GDM1 (cell line): ENCODE measurements around the gene FAM78A.
"Not testable (repeated sequence)": the region's sequence is repeated elsewhere in the genome, so short reads cannot be mapped to it uniquely, and the experiment has no call there.

Experiments
- DNase-seq: peaks from one replicate; lab custom pipeline; 2025; lab: John Stamatoyannopoulos, UW

Gene FAM78A

DNA sequence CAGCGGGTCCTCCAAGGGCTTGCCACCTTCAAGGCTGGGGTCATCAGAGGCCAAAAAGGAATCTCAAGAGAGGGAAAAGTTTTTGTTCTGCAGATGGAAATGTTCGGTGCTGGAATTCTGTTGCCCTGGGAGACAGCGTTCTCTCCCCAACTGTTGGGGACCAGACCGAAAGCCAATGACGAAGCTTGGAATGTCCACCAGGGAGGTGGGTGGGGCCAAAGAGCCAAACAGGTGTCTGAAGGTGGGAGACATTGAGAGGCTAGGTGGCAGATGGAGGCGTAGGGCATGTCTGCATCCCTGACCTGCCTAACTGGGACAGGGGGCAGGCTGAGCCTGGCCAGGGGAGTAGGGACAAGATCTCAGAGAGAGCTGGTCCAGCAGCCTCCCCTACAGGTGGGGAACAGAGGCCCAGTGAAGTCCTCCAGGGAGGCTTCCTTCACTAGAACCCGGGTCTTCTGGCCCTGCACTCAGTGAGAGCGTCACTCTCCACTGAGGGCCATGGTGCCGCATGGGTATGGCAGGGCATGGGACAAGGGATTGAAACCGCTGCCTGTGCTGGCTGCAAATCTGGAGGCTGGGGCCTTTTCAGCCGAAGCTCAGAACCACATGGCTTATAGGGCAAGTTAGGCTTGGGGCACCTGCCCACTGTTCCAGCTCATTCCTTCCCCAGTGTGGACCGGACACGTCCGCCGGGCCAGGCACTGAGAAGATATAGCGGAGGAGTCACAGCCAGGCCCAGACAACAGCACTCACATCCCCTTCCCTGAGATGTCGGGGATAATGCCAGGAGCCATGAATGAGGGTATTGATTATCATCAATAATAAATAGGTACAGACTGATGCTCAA is 5.0 kb upstream of the FAM78A start:
- no peak for DNase-seq

DNA sequence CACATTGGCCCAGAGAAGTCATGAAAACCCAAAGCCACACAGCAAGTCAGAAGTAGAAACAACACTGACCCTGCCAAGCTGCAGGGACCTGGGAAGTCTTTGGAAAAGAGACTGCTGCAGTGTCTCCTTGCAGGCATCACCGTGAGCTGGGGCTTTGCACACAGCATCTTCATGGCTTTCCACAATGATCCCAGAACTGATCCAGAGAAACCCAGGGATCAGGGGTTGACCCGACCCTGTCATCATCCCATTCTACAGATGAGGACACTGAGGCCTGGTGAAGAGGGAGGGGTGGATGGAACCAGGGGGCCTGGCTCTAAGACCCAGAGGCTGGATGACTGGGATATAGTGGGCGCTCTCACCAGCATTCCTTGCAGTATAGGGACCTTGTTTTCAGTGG is 4.3 kb upstream of the FAM78A start:
- DNase-seq, result no peak

DNA sequence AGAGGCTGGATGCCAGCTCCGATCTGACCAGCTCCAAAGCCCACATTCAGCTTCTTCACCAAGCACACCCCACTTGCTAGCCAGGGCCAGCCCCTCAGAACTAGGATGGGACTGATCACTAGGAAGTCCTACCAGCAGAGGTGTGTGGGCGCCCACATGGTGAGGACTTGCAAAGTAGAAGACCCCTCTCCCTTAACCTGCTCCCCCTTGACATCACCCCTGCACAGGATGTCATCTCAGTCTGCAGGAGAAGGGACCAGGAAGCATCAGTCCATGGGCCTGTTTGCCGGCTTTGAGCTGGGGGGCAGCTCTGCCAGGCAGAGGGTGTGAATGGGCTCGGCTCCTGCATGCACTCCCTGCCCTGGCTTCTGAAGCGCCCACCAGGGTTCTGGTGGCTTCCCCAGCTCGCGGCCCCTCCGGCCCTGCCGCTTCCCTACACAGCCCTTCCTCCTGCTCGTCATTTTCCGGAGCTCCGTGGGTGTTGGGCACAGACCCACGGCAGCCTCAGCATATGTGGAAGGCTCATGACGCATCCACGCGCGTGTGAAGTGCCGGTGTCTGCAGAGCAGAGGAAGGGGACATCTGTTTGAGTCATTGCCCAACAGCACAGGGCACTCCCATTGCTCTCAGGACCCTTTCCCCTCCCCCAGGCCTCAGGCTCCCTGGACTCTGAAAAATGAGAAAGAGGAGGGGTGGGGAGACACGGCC is 3.7 kb upstream of the FAM78A start:
- no peak for DNase-seq

DNA sequence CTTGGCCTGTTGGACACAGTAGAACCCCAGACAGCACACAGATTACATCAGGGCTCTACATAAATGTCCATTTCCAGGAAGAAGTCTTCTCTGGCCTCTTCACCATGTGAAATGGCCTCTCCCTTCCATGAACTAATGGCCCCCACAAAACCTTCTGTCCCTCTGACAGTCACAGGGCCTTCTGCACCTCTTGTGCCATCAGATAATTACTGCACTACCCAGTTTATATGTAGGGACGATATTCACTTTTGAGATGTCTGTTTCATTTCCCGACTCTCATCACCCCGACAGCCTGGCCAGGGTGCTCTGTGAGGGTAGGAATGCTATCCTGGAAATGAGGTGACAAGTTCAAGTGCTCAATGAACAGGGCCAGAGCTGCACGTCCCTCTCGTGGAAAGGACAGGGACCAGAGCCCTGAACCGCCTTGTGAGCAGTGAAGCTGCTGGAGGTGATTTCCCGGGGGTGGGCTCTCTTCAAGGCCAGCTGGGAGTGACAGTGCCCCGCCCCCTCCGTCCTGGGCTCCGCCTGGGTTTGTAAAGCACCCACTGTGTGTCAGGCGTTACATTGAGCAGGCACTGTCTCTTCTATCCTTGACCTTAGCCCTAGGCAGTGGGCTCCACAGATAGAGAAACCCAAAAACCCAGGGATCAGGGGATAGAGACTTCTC is 3.0 kb upstream of the FAM78A start:
- no peak for DNase-seq

DNA sequence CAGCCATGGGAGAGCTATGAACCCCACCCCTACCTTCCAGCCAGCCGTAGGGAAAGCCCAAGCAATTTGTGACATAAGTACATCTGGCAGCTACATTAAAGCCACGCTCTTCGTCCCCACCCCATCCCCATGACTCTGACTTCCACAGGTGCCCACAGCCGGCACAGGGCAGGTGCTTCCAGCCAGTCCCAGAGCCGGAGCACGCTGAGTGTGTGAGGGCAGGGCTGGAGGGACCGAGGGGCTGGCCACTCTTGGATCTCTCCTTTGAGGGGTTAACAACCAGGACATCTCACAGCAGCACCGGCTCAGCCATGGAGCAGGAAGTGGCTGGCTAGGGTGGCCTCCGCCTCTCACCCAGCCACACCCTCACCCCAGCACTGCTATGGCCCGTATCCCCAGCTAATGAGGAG is 2.4 kb upstream of the FAM78A start:
- no peak for DNase-seq

DNA sequence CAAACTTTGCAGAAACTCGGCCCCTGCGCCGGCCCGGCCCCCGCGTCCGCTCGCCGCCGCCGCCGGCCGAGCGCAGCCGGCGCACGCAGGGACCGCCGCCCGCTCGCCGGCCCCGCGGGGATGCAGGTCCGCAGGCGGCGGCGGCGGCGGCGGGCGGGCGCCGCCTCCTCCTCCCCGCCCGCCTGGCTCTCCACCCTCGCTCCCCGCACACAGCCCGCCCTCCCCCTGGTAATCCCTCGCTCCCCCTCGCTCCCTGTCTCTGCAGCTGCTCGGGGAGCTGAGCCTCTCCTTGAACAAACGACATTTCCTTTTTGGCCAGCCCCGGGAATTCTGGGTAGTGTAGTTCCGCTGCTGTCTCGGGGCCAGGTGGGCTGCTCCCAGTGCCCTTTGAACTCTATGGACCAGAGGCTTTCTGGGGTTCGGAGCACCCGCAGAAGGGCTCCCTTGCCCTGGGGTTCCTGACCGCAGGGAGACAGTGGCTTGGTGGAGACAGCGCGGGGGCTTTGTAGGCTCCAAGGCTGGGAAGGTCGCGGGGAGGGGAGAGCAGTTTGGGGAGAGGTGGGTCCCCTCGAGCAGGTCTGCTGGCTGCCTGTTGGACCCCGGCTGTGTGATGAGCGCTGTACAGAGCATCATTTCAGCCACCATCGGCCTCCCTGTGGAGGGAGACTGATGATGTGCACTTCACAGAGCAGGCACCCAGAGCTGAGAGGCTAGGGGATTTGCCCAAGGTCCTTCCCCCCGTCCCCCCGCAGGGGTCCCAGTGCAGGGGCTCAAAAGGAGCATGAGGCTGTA is 1.8 kb upstream of the FAM78A start:
- DNase-seq, result peak; percentile 77

DNA sequence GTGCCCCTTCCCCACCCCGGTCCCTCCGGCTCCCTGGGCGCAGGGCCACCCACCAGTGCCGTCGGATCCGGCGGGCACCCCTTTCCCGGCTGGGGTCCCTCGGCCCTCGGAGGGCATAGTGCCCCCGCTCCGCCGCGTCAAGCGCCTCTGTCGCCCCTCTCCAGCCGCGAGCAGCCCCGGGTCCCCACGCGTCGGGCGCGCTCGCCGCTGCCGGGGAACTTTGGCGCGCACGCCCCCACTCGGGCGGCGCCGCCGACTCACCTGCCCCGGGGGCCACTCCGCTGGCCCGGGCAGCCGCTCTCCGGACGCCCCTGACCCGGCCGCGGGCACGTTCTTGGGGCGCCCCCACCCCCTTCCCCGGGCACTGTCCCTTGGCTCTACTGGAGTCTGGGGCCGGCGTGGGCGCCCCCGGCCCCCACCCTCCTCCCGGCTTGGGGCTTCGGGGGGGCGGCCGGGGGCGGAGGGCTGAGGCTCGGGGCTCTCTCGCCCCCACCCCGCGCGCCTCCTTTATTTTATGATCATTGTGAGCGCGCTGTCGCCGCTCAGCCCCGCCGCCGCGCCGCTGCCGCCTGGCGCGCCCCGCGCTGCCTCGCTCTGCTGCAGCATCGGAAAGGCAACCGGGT is 1.1 kb upstream of the FAM78A start:
- DNase-seq, result no peak

DNA sequence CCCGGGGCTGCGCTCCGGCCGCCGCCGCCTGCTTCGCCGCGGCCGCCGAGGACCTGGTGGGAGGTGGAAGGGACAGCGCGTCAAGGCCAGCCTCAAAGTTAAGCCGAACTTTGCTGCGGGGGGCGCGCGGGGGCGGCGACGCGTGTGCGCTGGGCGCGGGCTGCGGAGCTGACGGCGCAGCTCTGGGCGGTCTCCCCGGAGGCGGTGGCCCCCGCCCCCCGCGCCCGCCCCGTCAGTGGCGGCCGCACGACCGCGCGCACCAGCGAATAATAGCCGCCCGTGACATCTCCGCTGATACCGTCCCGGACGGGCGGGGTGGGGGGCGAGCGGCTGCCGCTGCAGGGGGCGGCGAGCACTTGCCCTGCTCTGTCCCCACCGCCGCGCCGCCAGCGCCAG is 579 bp upstream of the FAM78A start:
- DNase-seq, result no peak

DNA sequence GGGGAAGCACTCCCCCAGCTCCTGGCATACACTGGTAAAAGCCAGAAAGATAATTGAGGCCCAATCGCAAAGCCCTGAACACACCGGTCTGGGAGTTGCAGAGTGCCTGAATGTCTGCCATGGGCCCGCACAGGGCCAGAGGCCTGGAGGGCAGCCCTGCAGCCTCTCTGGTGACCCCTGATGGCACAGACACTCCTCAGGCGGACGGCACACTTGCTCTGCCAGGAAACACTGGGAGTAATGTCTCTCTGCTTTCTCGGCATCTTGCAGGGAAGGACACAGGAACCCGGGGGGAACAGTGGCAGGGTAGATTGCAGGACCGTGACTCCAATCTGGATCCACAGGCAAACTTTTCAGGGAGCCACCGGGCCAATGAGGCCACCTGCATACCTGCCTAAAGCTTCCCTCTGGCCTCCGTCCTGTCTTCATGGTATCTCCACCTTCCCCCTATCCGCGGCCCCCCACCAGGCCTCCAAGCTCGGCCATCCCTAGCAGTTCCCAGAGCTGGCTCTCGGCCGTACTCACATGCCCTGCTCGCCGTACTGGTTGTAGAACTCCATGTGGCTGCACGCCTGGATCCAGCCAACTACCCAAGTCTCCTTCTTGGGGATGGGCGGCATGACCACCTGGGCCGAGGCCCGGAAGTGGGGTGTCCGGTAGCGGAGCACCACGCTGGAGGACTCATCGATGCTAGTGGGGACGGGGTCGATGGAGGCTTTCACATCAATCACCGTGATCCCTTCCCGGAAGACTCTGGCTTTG is 797 bp downstream of the FAM78A start:
- no peak for DNase-seq

DNA sequence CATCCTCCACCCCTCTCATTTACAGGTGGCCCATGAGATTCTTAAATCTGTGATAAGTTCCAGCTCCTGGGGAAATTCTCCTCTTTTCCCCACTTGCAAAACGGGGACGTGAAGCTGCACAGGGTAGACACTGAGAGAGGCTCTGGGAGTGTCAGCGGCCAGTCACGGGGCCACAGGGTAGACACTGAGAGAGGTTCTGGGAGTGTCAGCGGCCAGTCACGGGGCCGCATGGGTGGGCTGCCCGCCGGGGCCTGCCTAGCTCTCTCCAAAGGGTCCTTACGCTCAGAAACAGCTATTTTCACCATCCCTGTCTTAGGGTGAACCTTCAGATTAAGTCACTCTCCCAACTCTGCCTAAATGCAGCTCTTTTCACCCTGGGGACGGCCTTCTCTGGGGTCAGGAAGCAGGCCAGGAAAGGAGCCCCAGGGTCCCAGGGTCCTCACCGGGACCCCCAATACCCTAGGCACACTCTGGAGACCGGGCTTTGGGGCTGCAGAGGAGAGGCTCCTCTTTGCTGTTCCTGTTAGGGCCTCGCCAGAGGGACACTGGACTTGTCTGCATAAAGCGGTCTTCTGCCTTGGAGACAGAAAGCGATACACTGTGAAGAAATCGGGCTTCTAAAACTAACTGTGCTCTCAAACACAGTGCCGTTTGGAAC is 1.5 kb downstream of the FAM78A start:
- no peak for DNase-seq

DNA sequence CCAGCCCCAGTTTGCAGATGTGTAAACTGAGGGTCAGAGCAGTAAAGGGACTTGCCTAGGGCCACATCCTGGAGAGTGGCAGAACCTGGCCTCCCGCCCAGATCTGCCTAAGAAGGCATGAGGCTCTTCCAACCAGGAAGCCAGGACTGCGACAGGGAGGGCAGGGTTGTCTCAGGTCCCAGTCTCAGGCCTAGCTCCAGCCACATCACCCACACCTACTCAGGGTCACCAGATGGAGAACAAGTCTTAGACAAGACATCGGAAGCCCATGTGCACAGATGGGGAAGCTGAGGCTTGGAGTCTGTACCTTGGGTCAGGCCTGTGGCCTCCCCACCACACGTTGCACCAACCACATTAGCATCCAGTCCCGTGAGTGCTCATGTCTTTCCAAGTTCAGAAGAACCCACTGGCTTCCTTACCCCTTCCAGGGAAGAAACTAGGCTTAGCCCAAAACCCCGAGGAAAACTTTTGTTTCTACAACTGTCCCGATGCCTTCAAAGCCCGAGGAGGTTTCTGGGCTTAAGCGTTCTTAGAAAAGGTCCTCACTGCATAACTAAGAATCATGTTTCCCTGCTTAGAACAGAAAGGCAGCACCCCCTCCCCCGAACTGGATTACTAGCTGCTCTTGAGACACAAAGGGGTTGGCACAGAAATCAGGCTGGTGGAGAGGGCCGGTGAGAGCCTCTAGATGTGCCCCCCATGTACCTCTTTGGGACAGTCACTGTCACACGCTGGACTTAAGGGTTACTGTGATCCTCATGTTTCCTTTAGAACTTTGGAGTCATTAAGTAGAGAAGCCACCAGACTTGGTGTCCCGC is 2.2 kb downstream of the FAM78A start:
- peak; percentile 52 for DNase-seq

DNA sequence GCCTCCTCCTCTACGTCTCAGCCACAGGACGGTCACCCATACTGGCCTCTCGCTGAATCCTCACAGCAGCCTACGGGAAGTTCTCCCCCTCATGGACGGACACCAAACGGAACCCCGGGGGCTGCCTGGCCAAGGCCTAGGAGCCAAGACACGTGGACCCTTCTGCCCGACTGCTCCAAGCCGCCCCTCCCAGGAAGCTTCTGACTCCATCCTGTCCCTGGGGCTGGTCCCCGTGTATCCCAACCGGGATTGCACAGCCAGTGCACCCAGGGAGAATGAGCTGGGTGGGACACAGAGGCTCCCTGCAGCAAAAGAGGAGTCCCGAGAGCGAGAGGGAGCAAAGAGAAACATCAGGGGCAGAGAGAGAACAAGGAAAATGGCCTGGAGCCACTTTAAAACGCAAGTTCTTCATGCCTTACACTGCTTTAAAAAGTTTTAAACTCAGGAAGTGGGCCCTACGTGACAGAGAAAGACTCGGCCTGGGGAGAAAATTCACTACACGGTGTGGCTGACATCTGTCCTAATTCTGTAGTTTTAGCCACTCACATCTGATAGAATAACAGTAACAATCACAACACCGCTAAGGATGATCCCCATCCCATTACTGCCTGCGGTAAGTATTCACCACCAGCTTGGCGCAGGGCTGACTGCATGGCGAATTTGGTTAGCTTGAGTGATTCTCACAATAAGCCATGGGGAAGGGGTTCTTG is 3.0 kb downstream of the FAM78A start:
- no peak for DNase-seq

DNA sequence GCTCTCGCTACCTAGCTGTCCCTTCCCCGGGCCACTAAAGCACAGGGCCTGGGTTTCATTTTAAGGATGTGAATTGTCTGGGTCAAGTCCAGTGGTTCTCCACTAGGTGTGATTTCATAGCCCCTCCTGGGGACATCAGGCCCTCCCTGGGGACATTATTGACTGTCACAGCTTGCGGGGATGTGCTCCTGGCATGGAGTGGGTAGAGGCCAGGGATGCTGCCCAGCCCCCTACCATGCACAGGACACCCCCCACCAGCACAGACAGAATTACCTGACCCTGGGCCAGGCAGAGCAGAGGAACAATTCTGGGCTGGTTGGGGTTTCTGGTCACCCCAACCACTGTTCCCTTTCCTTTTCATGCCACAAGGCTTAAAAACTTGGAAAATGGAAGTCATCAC is 4.1 kb downstream of the FAM78A start:
- DNase-seq, result no peak

DNA sequence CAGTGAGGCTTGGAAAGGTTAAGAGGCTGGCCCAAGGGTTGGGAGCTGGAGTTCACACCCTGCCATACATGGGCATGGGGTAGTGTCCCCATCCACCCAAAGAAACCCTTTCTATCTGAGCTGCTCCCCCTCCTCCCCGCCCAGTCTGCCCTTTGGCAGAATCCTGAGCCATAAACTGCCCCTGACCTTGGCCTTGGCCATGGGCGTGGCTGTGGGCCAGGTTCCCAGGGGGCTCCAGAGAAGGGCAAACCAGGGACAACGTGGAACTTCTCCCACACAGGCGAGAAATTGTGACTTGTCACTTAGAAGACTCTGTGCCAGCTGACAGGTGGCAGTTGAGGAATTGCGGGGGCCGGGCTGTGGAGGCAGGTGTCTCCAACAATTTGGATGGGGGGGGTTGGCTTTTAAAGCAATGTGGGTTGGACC is 4.8 kb downstream of the FAM78A start:
- no peak for DNase-seq

DNA sequence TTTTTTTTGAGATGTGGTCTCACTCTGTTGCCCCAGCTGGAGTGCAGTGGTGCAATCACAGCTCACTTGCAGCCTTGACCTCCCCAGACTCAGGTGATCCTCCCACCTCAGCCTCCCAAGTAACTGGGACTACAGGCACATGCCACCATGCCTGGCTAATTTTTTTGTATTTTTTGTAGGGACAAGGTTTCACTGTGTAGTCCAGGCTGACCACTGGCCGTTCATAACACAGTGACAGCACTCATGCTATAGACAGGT is 5.4 kb downstream of the FAM78A start:
- not testable (repeated sequence) for DNase-seq

DNA sequence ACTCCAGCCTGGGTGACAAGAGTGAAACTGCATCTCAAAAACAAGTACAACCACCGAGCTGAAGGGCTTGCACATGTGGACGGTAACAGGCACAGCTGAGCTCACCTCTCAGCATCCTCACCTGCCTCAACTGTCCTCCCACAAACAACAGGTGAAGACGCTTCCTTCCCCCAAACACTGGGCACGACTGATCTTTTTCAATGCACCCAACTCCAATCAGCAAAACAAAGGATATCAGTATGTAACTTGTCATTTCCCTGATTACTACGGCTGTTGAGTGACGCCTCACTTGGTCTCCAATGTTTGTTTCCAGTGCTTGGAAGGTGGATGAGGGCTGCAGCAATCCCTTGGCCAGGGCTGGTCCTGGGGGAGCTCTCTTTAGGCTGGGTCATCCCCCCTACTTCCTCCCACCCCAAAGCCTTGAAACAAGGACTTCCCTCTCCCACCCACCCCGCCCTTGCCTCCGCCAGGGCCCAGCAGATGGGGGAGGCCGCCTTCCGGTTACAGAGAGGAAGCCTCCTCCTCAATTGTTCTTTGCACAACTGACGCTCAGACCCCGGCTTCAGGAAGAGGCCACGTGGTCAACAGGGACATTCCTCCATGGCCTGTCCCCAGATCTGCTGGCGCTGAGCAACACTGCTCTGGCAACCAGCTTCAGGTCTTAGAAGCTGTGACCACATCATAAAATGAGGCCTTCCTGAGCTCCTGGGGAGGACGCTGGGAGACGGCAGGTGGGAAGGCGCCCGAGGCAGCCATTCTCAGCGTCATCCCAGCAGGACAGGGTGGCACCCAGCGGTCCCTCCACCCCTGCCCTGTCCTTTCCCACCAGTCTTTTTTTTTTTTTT is 5.9 kb downstream of the FAM78A start:
- peak; percentile 83 for DNase-seq

DNA sequence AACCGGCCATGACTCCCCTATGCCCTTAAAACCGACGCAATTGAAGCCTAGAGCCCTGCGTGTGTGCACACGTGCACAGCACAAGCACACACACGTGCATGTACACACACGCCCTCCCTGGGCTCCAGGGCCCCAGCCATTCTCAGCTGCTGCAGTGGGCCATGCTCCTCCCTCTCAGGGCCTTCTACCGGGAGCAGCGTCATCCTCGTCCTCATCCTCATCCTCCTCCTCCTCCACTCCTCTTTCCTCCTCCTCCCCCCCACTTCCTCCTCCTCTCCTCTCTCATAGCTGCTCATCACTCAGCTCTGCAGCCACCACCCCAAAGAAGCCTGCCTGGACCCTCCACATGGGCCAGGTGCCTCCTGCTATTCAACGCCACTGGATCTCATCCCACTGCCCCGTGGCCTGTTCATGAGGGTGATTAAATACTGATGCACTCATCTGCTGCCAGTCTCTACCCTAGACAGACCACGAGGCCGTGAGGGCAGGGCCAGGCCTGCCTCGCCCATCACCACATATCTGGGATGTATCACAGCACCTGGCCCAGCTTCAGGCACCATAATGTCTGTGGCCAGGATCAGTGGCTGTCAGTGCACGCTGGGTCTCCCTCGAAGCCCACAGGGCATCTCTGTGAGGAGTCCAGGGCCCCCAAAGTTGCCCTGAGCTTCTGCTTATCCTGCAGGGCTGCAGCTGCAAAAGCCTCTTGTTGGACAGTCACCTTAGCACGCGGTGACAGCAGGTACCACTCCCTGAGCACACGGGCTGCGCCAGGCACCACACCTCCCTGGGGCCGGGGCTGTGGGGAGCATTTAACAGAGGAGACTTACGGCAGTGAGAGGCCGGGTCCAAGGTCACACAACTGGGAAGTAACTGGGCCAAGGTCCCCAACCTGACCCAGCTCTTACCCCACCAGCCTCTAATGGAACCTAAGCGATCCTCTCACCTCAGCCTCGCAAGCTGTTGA is 9.8 kb downstream of the FAM78A start:
- DNase-seq, result no peak
